HG03460 (cell line): Measurements from ENCODE around the gene DTD1.

ENCODE experiments used
- ATAC-seq: cut with Tn5 transposase; IDR thresholded peaks from one replicate; pipeline ENCODE4 v1.9.1; 2021; ENCODE audit not compliant: unreplicated experiment

Gene DTD1

DNA sequence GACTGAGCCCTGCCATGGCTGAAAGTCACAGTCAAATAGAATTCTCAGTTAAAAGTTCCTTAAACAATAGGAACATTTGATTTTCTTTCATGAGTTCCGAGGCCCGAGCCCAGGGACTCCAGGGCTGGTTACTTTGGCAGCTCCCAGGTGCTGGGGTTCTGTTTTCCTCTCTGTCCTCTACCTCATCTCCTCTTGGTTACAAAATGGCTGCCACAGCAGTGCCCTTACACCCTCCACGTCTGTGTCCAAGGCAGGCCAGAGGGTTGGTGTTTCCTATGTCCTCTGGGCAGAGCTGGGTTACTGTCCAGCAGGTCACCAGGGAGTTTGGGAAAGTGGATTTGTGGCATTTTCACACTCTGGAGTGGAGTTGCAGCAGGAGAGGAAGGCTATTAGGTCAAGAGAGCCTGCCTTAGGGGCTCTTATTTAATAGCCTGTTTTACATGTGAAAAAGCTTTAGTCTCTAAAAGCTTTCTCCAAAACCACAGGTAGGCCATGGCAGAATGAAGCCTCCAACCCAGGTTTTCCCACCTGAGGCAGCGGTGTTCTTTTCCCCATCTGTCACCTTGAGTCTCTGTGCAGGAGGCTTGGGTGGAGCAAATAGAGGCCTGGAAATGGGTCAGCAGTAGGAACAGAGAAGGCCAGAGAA lies 111.0 kb downstream of the DTD1 start:
- no peak for ATAC-seq

DNA sequence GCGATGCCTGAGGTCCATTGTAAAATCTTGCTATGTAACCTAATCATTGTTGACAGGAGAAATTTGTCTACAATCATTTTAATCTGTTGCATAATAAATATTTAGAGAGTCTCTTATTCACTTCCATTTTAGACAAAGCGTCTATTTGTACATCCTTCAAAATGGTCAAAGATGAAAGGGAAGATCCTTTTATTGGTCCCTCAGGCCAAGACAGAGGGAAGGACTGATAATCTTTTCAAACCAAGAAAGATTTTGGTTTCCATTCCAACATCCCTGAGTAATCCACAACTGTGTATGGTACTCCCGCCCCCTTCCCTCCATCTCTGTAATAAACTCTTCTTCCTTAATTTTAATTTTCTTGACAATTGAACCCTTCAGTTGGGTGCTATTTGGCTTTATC lies 114.1 kb downstream of the DTD1 start:
- ATAC-seq, result no peak

DNA sequence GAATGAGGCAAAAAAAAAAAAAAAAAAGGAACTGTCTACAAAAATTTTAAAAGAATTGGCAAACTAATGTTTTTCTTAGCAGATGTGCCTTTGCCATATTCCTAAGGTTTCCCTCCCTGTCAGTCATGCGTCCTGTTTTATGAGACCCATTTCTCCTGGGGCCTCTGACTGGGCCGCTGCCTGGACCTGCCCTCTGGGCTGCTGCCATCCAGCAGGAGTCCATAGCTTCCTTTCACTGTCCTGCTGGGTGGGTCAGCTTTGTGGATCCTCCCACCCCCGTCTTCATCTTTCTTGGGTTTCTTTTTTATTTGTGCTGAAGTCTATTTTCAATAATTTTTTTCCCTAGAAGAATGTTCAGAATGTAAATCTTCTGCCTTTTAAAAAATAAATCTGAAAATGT lies 114.9 kb downstream of the DTD1 start:
- no peak for ATAC-seq

DNA sequence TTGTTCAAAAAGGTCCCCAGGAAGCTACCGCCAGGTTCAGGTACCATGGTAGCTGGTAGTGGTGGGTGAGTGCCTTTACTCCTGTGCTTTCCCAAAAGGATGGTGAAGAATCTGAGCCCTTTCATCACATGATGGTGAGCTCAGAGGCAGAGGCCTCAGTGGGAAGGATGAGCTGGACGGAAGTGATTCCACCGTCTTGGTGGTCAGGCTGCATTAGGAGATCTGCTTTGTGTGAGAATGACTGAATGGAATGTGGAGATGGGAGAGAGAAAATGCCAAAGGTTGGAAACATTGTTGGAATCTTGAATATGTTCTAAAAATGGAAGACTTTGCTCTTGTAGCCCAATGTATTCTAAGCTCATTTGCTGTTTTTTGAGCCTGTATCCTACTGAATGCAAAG lies 117.6 kb downstream of the DTD1 start:
- ATAC-seq, result no peak

DNA sequence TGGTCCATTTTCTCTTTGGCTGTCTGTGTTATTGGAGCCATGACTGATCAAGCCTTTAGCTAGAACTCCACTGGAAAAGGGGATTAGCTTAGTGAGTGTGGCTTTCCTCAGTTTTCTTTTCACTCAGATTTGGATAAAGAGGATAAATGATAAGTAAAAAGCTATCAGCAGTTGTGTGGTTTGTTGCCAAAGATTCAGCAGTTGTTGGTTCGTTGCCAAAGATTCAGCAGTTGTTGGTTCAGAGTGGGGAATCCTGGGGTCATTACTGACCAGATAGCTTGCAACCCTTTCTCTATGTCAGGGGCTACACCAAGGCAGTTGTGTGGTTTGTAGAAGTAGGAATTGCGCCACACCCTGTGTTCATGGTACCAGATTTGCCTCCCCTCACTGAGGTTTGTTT lies 118.1 kb downstream of the DTD1 start:
- no peak for ATAC-seq

DNA sequence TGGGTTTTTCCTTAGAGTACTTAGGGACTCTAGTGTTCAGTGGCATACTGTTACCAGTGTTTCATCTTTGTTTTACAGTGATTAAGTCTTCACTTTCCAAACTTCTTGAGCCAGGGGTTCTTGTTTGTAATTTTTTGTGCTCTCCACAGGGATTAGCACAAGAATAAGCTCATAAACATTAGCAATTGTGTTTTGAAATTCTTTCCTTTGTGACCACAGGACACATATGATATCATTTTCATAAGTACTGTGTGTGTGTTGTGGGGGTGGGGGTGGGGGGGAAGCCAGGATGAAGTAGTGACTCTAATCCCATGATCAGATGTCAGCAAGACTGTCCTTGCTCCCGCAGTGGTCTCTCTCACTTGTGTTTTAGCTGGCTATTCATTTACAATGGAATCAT lies 124.3 kb downstream of the DTD1 start:
- no peak for ATAC-seq

DNA sequence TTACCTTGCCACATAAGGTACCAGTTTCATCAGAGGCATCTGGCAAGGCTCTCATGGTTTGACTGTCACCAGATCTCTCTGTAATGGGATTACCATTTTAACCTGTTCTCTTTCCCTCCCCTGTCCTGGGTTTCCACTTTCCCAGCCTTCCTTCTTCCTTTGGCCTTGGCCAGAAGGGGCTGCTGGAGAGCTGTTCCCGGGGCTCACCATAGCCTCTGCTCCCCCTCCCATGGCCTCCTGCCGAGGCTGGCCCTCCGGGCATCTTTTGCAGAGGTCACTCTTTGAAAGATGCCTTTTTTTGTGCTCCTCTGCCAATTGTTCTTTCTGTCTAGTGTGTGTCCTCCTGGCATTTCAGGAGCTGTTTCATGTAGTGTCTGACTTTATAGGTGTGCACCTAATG lies 125.0 kb downstream of the DTD1 start:
- no peak for ATAC-seq

DNA sequence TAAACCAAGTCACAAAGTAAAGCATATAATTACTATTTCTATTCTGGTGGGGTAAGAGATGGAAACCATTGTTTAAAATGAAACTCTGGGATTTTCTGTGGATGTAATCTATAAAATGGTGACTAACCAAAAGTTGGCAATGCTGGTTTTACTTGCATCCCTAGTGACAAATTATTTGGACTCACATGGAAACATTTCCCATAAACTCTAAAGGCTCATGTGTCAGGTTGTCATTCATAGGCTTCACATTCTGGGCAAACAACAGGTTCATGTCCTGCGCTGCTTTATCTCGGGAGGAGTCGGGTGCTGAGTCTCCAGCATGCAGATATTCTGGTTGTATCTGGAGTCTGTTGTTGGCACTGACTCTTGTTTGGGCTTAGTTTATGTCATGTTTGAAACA lies 127.7 kb downstream of the DTD1 start:
- ATAC-seq, result no peak

DNA sequence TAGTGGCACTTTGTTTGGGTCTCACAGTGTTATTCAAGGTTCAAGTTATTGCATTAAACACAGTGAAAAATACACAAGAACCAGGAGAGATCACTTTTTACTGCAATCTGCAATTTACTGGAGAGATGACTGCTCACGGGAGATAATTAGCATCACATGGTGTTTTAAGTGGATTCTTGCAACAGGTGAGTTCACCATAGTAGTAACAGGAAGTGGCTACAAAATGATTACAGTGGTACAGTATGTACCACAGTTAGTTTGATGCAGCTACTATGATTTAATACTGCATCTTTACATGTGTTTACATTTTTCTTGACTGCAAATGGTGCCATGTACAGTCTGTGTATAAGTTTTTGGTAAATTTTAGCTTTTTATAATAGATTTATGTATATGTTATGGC lies 129.2 kb downstream of the DTD1 start:
- no peak for ATAC-seq

DNA sequence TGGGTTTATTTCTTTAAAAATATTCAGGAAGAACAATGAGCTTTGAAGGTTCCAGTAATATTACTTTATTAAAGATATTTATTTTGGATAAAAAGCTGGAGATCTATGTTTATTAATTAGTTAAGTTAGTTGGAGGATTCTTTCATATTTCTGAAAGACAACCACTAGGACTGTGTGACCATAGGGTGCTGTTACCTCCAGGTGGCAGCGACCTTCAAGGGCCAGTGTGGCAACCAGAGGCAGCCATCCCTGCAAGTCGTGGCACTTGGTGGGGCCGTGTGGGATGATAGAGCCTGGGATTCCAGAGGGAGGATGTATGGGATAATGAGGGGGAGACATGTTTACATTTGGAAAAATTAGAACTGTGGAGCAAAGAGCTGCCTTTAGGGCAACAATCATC lies 130.3 kb downstream of the DTD1 start:
- no peak for ATAC-seq

DNA sequence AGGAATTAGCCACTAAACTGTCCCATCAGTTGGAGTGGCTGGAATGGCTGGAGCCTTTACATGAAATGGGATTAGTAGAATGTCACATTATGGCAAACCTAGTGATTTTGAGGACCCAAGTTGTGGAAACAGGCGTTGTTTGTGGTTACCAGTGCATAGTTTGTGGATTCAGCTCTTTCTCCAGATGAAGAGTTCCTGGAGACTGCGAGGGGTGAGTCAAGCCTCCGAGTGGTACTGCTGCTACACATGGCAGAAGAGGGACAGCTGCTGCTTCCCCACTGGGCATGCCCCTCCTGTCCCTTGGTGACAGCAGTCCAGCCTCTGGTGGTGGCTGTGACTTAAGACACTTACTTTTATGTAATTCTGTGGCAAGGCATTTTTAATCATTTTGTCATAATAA lies 131.6 kb downstream of the DTD1 start:
- ATAC-seq, result no peak

DNA sequence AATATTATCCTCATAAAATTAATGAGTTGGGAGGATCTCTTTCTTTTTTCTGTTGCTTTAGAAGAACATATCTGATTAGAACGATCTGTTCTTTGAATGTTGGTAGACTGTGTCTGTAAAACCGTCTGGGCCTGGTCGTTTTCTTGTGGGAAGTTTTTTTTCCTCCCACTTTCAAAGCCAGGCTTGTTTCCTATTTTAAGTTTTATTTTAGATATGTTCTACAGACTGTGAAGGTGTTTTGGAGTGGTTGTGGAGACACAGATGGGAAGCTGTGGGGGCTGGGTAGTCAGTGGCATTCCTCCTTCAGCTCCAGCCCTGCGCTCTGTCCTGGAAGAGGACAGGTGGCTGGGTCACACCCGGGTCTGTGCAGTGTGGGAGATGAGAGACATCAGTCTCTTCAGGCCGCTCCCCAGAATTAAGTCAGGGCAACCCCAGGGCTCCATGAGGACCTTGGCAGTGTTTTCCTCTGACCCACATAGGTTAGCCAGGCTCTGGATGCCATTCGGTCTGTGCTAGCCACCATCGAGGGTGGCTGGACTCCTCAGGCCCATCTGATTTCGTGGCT lies 133.8 kb downstream of the DTD1 start:
- no peak for ATAC-seq

DNA sequence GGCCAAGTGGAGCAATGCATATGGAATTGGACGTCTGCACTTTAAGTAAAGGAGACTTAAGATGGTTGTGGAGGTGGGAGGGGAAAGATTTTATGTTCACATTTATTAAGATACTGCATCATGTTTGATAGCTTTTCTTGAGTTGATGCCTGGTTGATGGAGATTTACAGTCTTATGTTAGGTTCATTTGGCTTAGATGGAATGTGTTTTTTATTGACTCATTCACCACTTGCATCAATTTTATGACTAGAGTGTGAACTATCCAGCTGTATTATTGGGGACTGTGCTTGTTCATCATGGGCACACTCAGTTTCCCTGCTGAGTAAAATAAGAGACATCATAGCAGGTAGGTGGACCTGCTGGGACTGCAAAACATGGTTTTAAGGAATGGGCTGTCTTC lies 134.5 kb downstream of the DTD1 start:
- no peak for ATAC-seq

DNA sequence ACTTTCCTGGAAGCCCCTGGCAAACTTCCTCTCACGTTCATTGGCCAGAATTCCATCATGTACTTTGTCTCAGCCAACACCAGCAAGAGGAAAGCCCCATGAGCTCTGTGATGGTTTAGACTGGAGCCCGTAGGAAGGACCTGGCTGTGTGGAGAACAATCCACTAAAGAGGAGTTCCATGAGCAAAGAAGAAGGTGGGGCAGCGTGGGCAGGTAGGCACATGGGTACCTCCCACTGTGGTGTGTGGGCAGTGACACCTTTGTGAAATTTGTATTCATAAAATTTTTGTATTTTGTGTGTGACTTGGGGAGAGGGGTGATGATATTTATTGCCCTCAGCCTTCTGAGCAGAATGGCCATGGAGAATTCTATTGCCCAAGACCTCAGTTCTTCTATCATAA lies 136.2 kb downstream of the DTD1 start:
- ATAC-seq, result no peak

DNA sequence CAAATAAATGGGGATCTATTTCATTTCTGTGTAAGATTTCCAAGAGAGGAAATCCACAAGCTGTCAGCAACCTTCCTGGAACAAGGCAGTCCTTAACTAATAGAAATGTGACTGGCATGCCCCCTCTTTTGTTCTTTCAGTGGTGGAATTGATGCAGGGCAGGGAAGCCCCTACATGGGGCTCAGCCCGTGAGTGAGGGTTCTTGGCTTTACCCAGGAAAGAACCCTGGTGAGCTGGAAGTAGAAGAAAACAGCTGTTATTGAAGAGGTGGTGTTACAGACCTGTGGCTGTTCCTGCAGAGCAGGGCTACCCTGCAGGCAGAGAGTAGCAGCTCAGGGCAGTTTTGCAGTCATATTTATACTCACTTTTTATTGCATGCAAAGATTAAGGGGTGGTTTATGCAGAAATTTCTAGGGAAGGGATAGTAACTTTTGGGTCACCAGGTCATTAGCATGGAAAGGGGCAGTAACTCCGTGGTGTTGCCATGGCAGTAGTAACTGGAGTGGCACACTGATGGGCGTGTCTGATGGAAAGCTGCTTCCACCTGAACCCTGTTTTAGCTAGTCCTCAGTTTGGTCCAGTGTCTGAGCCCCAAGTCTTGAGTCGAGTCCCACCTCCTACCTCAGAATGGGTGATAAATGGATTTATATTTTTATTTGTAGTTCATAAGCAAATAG lies 137.1 kb downstream of the DTD1 start:
- ATAC-seq, result no peak

DNA sequence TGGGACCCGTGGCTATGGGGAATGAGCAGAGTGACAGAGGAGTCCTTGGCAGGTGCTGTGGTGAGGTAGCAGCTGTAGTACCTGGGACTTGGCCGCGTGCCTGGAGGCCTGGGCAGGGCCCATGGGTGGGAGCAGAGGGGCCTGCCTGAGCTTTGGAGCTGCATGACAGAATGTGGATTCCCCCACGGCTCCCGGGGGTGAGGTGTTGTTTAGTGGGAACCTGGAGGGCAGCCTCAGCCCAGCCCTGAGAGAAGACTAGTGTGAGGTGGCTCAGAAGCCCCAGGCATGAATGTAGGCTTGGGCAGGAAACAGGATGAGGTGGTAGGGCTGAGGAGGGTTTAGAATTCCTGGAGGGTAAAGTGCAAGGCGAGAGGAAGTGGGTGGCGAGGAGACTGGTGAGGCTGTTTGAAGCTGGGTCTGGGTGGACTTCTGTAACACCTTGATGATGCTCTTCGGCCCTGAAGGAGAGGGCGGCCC lies 139.2 kb downstream of the DTD1 start:
- no peak for ATAC-seq

DNA sequence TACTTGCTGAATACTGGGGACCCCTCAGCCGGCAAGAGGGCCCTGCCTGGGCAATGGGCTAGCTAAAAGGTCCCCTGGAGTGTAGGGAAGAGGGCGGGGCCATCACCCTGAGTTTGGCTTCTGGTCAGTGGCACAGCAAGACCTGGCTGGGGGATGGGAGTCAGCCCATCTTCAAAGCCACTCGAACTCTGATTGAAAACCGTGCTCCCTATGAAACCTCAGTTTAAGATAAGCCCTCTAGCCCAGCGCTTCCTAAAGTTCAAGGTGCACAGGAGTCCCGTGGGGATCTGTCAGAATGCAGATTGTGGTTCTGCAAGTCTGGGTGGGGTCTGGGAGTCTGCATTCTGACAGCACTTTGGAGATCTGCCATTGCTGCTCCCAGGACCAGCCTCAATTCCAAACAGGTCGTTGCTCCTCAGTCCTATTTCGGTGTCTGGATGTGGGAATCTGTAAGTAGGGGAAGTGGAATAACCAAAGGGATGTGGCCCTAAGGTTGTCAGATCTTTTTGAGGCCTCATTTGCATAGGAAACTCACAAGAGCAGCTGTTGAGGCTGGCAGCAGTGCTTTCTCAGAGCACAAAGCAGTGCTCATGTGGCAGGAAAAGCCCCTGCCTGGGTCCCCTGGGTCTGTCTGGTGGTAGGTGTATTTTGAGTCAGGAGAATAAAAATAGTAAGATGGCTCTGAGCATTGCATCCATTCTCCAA lies 140.5 kb downstream of the DTD1 start:
- ATAC-seq, result peak; percentile 93

DNA sequence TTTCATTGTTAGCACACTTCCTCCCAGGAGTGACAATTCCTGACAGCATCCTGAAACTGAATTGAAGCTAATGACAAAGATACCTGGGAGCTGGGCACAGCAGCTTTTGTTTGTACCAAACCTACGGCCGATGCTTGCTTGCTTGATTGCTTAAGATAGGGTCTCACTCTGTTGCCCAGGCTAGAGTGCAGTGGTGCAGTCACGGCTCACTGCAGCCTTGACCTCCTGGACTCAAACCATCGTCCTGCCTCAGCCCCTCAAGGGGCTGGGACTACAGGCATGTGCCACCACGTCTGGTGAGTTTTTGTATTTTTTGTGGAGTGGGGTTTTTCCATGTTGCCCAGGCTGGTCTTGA lies 141.0 kb downstream of the DTD1 start:
- peak; percentile 50 for ATAC-seq

DNA sequence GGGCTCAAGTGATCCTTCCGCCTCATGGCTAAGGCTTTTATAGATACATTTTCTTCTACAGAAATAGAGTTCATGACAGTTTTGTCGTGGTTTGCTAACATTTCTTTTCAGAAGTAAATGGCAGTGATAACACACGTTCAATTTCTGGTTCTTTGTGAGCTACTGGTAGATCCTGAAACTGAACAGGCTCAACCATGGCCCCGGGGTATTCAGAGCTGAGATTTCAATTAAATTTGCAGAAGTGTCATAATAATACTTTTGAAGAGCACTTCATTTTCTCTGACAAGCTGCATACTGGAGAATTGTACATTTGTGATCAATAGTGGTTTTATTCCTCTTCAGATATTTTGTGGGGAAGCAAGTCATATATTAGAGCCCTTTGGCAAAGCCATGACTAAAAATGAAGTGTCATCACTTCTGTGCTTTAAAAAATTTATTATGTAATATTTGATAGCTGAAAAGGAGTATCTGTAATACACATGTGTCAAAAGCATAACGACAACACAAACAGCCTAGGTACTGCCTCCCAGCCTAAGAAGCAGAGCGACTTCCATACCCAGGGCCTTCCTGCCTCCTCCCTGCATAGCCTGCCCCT lies 141.5 kb downstream of the DTD1 start:
- ATAC-seq, result peak; percentile 2

DNA sequence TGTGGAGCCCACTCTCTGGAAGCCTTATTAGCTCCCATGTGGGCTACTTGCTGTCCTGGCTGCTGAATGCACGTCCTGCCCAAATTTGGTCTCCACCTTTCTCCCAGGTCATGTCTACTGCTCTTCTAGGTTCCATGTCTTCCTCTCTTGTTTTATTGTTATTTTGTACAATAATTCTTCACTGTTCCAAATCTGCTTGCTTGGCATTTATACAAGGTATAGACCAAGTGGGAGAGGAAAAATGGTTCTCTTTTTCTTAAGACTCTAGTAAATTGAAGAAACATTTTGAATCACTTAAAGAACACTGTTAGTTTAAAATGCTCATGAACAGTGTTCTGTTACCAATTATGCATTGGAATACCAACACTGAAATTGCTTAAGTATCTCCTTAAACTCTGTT lies 144.1 kb downstream of the DTD1 start:
- no peak for ATAC-seq

DNA sequence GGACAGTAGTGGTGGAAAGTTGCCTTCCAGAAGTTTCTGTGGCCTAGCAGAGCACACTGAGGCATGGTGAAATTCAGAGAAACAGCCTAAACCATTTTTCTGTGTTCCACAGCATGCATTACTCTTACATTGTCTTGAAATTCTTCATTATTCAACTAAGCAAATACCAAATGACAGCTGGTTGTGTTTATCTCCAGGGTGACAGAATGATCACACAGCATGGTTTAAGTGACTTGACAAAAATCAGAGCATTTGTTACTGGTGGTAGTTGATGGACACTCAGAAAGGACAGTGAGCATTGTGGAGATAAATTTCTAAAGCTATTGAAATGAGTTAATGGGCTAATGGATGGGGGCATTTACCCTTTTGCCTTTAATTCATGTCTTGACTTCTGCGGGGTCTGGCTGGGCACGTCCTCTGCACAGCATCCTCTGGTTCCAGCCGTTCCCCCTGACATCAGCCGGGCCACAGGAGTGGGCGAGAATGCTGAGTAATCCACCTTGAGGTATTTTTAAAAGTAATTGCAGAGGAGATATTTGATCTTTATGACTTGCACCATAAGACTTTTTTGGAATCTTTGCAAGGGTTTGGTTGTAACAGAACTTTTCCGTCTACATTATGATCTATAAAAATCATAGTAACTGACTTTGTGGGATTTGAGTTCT lies 146.8 kb downstream of the DTD1 start:
- no peak for ATAC-seq
